HG02981 (cell line): Measurements from ENCODE around the gene CATSPER3.
"Not testable (repeated sequence)": the region's sequence is repeated elsewhere in the genome, so short reads cannot be mapped to it uniquely, and the experiment has no call there.

Experiments
- ATAC-seq: cut with Tn5 transposase; IDR thresholded peaks from one replicate; pipeline ENCODE4 v1.9.1; 2021; ENCODE audit warnings: mild to moderate bottlenecking, moderate library complexity; ENCODE audit not compliant: unreplicated experiment

CATSPER3 gene

DNA sequence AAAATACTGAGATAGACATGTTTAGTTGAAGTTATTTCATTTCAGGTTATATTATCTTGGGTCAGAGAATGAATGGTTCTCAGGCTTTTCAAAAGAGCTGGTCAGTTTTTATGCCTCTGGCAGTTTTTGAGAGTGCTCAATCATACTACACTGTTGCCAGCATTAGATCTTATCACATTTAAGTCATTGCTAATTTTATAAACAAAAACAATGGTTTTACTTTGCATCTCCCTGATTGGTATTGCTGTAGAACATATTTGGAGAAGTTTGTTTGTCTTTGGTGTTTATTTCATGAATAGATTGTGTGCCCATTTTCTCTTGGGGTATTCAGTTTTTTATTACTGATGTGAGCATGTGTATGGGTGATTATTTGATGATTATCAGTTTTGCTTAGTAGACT is 1.5 kb downstream of the CATSPER3 start:
- ATAC-seq: no peak

DNA sequence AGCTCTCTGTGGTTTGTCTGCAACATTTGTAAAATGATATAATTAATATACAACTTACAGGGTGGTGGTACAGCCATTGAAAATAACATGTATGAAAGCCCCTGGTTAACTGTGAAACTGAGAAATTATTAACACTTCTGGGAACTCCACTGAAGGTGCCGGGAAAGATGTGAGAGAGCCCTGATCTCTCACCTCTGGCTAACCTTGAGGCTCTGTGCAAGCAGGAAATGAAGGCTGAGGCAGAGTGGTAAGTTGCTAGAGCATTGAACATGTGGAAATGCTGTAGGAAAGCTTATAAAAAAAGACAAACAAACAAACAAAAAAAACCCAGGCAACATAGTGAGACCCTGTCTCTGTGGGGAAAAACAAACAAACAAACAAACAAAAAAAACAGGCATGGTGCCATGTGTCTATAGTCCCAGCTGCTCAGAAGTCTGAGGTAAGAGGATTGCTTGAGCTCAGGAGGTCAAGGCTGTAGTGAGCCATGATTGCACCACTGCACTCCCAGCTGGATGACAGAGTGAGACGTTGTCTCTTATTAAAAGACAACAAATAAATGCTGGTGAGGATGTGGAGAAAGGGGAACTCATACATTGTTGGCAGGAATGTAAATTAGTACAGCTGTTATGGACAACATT is 7.5 kb downstream of the CATSPER3 start:
- ATAC-seq: peak; percentile 77

DNA sequence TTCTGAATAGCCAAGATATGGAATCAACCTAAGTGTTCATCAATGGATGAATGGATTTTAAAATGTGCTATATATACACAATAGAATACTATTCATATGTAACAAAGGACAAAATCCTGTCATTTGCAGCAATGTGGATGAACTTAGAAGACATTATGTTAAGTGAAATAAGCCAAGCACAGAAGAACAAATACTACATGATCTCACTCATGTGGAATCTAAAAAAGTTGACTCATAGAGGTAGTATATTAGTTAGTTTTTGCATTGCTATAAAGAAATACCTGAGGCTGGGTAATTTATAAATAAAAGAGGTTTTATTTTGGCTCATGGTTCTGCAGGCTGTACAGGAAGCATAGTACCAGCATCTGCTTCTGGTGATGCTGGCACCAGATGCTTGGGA is 8.1 kb downstream of the CATSPER3 start:
- ATAC-seq: no peak

DNA sequence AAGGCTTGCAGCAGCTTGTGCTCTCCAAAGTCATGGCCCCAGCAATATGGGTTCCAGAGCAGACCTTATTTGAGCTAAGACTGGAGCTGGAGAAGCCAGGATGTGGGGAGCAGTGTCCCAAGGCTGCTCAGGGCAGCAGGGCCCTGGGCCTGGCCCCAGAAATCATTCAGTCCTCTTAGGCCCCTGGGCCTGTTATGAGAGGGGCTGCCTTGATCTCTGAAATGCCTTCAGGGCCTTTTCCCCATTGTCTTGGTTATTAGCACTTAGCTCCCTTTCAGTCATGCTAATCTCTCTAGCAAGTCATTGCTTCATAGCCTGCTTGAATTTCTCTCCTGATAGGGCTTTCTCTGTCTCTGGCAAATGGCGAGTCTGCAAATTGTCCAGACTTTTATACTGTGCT is 9.1 kb downstream of the CATSPER3 start:
- ATAC-seq: no peak

DNA sequence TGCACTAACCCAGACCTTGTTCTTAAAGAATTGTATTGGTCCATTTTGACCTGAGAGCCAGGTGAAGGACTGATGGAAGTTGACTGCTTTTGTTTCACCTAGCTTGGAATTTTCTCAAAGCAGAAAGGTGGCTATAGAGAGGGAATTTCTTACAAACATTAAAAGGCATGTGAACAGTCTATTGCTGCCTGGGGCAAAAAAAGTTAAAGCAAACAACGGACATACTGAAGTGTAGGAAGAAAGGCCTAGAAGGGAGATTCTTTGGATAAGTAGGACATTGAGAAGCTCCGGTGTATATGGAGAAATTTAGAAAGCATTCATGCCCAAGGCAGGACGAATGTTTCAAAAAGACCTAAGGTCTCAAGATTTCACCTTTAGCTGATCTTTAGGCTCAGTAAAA is 11.7 kb downstream of the CATSPER3 start:
- ATAC-seq: no peak

DNA sequence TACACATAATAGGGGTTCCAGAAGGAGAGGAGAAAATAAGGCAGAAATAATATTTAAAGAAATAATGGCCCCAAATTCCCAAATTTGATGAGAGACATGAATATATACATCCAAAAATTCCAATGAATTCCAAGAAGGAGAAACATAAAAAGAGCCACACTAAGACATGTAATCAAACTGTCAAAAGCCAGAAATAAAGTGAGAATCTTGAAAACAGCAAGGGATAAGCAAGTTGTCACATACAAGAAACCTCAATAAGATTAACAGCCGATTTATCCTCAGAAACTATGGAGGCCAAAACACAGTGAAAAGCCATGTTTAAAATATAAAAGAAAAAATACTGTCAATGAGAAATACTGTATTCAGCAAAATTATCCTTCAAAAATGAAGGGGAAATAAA is 14.5 kb downstream of the CATSPER3 start:
- no peak for ATAC-seq

DNA sequence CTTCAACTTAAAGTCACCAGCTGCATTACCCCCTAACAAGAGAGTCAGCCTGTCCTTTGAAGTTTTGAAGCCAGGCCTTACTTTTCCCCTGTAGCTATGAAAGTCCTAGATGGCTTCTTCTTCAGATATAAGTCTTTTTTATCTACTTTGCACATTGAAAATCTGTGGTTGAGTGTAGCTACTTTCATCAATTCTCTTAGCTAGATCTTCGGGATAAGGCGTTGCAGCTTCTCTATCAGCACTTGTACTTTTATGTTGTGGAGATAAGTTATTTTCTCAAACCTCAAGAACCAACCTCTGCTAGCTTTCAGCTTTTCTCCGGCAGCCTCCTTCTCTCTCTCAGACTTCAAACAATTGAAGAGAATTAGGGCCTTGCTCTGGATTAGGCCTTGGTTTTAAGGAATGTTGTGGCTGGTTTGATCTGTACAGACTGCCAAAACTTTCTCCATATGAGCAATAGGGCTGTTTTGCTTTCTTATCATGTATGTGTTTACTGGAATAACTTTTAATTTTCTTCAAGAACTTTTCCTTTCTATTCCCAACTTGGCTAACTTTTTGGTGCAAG is 21.6 kb downstream of the CATSPER3 start:
- no peak for ATAC-seq

DNA sequence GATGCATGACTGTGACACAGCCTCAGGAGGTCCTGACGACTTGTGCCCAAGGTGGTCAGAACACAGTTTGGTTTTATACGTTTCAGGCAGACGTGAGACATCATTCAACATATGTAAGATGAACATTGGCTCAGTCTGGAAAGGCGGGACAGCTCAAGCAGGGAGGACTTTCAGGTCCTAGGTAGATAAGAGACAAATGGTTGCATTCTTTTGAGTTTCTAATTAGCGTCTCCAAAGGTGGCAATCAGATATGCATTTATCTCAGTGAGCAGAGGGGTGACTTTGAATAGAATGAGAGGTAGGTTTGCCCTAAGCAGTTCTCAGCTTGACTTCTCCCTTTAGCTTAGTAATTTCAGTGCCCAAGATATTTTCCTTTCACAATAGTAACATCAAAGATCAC is 22.5 kb downstream of the CATSPER3 start:
- not testable (repeated sequence) for ATAC-seq

DNA sequence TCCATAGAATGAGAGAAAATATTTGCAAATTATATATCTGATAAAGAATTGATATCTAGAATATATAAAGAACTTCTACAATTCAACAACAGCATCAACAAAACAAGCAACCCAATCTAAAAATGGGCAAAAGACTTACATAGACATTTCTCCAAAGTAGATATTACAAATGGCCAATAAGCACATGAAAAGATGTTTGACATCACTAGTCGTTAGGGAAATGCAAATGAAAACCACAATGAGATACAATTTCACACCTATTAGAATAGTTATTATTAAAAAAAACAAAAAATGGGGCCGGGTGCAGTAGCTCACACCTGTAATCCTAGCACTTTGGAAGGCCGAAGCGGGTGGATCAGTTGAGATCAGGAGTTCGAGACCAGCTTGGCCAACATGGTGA is 24.4 kb downstream of the CATSPER3 start:
- ATAC-seq: no peak

DNA sequence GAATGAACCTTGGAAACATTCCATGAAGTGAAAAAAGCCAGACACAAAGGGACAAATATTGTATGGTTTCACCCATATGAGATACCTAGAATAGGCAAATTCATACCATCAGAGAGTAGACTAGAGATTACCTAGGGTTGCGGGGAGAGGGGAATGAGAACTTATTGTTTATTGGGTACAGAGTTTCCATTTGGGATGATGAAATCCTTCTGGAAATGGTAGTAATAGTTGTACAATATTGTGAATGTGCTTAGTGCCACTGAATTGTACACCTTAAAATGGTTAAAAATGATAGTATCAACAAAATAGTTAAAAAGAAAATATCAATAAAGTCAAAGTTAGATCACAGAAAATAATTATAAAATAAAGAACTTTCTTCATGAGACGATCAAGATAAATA is 25.5 kb downstream of the CATSPER3 start:
- no peak for ATAC-seq

DNA sequence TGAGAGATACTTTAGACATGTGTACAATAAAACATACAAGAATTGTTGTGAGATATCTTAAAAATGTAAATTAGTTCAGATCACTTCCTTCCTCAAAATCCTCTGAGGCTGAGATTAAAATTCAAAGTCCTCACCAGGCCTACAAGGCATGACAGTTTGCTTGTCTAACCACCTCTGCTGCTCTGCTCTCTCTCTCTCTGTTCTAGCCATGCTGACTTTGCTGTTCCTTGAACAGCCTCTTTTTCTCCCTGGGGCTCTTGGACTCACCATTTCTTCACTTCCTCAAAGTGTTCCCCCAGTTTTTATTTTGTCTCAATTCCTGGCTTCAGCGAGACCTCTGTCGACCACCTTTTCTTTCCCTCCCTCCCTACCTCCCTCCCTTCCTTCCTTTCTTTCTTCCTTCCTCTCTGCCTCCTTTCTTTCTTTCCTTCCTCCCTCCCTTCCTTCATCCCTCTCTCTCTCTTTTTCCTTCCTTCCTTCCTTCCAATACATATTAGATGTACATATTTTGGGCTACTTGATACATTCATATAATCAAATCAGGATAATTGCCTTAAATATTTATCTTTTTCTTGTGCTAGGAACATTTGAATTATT is 27.0 kb downstream of the CATSPER3 start:
- ATAC-seq: no peak

DNA sequence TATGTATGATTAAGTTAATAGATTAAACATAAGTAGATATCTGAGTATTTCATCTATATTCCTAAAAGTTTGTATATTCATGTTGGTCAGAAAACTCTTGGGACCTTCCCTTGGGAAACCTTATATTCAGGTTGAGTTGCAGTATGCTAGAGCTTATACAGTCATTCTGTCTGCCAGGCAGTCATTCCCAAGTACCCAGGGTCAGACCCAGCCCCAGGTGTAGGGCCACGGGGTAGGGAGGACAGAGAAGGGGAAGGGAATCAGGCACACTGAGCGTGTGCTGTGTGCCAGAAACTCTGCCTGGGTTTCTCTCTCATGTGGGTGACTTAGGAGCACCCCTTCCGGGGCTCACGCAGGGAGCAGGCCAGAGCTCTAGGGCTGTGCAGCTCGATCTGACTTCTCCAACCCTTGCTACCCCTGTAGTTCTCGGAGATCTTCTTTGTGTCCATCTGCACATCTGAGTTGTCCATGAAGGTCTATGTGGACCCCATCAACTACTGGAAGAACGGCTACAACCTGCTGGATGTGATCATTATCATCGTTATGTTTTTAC is 28.2 kb downstream of the CATSPER3 start:
- ATAC-seq: no peak

DNA sequence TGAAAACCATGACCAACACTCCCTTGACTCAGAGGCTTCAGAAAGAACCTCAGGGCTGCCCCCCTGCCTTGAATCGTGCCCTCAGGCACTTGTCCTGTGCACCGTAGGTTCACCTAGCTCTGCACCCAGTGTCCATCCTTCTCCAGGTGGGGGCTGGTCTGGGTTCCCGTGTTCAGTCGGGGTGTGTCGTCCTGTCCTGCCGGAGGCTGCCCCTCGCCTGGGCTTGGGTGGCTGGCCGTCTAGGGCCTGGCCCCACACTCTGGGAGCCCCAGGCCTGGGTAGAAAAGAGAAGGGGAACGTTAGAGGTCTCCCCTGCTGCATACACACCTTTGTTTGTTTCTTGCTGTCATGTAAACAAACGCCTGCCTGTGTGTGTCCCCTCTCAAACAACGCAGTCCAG is 29.3 kb downstream of the CATSPER3 start:
- no peak for ATAC-seq

DNA sequence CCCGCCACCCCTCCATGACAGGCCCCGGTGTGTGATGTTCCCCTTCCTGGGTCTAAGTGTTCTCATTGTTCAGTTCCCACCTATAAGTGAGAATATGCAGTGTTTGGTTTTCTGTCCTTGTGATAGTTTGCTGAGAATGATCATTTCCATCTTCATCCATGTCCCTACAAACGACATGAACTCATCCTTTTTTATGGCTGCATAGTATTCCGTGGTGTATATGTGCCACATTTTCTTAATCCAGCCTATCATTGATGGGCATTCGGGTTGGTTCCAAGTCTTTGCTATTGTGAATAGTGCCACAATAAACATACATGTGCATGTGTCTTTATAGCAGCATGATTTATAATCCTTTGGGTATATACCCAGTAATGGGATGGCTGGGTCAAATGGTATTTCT is 30.4 kb downstream of the CATSPER3 start:
- not testable (repeated sequence) for ATAC-seq

DNA sequence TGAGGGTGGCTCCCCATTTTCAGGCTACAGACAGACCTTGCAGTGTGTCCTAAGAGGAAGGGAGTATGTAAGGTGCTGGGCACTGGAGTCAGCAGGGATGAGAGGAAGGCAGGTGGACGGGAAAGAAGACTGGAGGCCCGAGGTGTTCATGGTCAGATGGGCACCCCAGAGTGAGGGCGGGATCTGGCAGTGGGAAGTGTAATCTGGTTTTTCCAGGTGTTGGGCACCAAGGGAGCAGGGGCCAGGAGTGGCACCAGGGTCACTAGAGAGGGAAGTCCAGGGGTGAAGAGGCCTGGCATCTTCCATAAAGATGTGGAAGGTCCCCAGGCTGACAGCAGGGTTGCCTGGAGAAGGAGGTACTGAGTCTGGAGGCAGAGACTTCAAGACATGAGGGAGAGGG is 36.7 kb downstream of the CATSPER3 start:
- no peak for ATAC-seq

DNA sequence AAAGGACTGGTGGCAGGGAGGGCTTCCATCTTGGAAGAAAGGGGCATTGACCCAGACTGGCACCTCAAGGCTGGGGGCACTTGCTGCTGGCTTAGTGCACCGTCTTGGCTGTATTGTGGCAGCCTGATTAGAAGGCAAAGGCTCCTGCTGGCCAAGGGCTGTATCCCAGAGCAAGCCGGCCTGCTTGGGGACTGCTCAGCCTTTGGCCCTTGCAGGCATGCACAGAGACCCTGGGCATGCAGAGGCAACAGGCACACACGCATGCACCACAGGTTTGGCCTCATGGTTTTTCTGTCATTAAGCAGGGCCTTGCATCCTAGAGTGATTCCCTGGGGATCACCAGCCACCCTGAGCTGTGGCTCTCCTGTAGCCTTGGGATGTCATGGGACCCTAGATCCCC is 37.4 kb downstream of the CATSPER3 start:
- no peak for ATAC-seq

DNA sequence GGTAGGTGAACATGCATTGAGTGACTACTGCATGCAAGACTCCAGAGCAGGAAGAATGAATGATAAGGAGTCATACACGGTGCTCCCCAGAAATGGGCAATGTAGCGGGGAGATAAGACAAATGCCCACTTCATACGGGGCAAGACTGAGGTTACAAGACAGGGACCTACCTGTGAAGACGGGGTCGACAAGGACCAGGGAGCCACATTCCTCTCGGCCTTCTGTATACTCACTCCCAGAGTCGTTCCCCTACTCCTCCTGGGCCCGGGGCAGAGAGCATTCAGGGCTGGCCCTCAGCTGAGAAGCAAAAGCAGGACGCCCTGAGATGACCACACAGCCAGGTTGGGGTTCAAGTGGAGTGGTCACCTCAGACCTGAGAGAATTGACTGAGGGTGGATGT is 39.6 kb downstream of the CATSPER3 start:
- ATAC-seq: no peak

DNA sequence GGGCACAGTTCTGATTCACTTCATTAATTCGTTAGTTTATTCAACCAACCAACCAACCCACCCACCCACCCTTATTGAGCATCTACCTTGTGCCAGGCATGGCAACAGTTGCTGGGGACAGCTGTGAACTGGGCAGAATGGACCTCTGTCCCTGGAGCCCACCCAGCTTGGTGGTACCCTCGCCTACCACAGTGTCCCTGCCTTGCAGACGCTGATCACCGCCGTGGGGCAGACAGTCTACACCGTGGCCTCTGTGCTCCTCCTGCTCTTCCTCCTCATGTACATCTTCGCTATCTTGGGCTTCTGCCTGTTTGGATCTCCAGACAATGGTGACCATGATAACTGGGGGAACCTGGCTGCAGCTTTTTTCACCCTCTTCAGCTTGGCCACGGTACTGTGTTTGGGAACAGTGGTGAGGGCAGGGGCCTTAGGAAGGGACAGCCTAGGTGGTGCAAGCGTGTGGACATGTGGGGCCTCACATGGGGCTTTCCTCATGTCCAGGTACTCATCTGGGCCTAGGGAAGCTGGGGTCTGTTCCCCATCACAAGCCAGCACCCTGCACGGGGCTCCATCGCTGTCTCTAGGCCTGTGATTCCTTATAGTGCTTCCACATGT is 40.1 kb downstream of the CATSPER3 start:
- ATAC-seq: no peak

DNA sequence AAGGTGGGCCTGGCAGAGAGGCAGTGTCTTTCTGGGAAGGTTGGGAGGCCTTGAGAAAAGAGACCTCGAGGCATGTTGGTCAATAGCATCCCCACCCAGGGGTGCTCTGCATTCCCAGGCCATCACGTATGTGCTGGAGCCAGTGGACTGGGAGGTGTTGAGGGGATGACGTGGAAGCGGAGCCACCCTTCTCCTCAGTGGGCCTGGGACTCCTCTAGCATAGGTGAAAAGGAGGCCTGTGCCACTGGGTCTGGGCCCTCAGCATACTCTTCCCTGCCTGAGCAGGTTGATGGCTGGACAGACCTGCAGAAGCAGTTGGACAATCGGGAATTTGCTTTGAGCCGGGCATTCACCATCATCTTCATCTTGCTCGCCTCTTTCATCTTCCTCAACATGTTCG is 40.8 kb downstream of the CATSPER3 start:
- no peak for ATAC-seq

DNA sequence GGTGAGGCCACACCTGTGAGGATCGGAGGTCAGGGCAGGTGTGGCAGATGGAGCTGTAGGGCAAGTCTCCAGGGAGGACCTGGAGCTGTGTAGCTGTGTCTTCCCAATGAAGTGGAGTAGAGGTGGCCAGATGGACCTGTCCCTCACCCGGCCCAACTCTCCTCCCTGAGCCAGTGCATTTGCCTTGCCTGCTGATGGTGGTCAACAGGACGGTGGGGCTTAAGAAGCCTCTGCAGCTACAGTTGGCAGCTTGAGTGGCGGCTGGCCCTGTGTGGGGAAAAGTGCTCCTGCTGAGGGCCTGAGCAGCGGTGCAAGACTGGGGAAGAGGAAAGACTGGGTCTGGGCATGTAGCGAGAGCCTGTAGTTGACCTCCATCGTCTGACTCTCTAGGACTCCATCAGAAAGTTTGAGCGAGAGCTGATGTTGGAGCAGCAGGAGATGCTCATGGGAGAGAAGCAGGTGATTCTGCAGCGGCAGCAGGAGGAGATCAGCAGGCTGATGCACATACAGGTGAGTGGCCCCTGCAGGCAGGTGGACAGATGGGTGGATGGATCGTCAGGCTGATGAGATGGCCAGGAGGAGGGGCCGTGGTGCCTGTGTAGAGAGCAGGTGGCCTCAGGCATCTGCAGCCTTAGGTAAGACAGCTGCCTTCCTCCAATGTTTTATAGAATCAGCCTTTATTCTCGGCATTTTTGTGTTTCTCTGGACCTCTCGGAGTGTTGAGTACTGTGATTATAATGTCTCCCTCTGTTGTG is 41.5 kb downstream of the CATSPER3 start:
- ATAC-seq: no peak

DNA sequence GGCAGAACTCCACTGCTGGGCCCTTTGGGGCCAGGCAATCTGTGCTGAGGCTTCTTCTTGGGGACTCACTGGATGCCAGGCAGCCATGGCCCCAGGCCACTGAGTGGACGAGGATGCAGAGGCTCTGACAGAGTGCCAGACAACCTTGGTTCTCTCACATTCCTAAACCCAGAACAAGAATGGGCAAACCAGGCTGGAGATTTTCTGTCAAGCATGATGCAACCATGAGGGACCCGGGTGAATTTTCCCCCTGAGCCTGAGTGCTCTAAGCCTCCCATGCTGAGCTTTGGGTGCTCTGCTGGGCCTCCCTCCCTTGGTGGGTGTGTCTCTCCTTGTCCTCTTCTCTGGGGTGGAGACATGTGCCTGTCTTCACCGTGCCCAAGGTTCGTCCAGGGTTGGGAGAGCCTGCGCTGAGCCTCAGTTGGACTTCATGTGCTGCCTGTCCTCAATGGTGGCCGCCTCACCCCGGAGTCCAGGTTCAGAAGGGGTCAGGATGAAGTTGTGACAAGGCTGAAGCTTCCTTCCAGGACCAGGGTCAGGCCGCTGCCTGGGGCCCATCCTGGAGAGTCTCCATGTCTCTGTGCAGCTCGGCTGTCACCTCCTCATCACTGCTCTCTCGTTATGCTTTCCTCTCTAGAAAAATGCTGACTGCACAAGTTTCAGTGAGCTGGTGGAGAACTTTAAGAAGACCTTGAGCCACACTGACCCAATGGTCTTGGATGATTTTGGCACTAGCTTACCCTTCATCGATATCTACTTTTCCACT is 42.2 kb downstream of the CATSPER3 start:
- ATAC-seq: no peak
